WTC11 (cell line): ENCODE data around the gene DNAH11. TPM values are rescaled to one million over a fixed set of nuclear protein-coding genes. Genes with fewer than 3 reads are reported as not detected.

ENCODE experiments used
- ATAC-seq: fragments of 200-7000 bp; cut with Tn5 transposase; 2 replicates; pipeline ENCODE4 v1.10.0; 2021; ENCODE audit warnings: mild to moderate bottlenecking, moderate library complexity
- CTCF ChIA-PET: fragments of 300-600 bp; sonication (Branson Sonifier 250); formaldehyde crosslinking; loops from one replicate; lab custom pipeline; 2021; ENCODE audit warnings: antibody characterized with exemption; lab: Charles Lee
- POLR2A ChIA-PET: fragments of 350-600 bp; sonication (Branson Sonifier 250); formaldehyde crosslinking; loops from one replicate; lab custom pipeline; 2021; ENCODE audit warnings: antibody characterized with exemption; lab: Charles Lee
- DNase-seq: peaks from one replicate; pipeline ENCODE4 v3.0.0; 2021; ENCODE audit warnings: low spot score
- H3K27ac Mint-ChIP-seq: 2 replicates; pipeline ENCODE4 v1.8.0; 2021; ENCODE audit warnings: mixed read lengths
- H3K27me3 Mint-ChIP-seq: 2 replicates; pipeline ENCODE4 v1.8.0; 2021; ENCODE audit warnings: low read depth, mild to moderate bottlenecking, moderate library complexity, mixed read lengths
- H3K36me3 Mint-ChIP-seq: 2 replicates; pipeline ENCODE4 v1.8.0; 2021; ENCODE audit warnings: mixed read lengths
- H3K4me1 Mint-ChIP-seq: 2 replicates; pipeline ENCODE4 v1.8.0; 2022; ENCODE audit warnings: mixed read lengths
- H3K4me3 Mint-ChIP-seq: 2 replicates; pipeline ENCODE4 v1.8.0; 2021; ENCODE audit warnings: mild to moderate bottlenecking, moderate library complexity, mixed read lengths
- H3K9me3 Mint-ChIP-seq: 2 replicates; pipeline ENCODE4 v1.8.0; 2021; ENCODE audit warnings: mixed read lengths
- GTF2I ChIP-seq: fragments of 250-450 bp; sonication (Bioruptor Pico); conservative IDR thresholded peaks from 2 replicates; pipeline ENCODE4 v1.4.0; 2021; ENCODE audit warnings: mild to moderate bottlenecking
- IRF2 ChIP-seq: sonication (generic); formaldehyde crosslinking; IDR thresholded peaks from 2 replicates; pipeline ENCODE4 v1.8.0; 2022; ENCODE audit warnings: low read depth, missing genetic modification reagents, borderline replicate concordance
- MXD4 ChIP-seq: fragments of 250-450 bp; sonication (Bioruptor Pico); IDR thresholded peaks from 2 replicates; pipeline ENCODE4 v1.8.0; 2021; ENCODE audit warnings: mild to moderate bottlenecking, moderate library complexity, borderline replicate concordance
- NR1H2 ChIP-seq: sonication (generic); formaldehyde crosslinking; IDR thresholded peaks from 2 replicates; pipeline ENCODE4 v1.9.0; 2021; ENCODE audit warnings: mild to moderate bottlenecking, moderate library complexity, missing genetic modification reagents
- RELA ChIP-seq: sonication (generic); formaldehyde crosslinking; IDR thresholded peaks from 2 replicates; pipeline ENCODE4 v1.8.1; 2022; ENCODE audit warnings: missing genetic modification reagents, mild to moderate bottlenecking, borderline replicate concordance
- RORB ChIP-seq: fragments of 250-450 bp; sonication (Bioruptor Pico); IDR thresholded peaks from 2 replicates; pipeline ENCODE4 v1.9.0; 2021; ENCODE audit warnings: mild to moderate bottlenecking
- ZNF263 ChIP-seq: sonication (generic); formaldehyde crosslinking; IDR thresholded peaks from 2 replicates; pipeline ENCODE4 v1.8.1; 2022; ENCODE audit warnings: low read depth, mild to moderate bottlenecking, moderate library complexity, missing genetic modification reagents
- total RNA-seq: library from RNA; stranded (reverse); gene quantifications from 3 replicates; pipeline ENCODE4 v1.2.3, GENCODE V29; 2021
- TF ChIP-seq, protein P1 (sequence below): sonication (generic); formaldehyde crosslinking; IDR thresholded peaks from 2 replicates; pipeline ENCODE4 v1.8.0; 2022; ENCODE audit warnings: mild to moderate bottlenecking, missing genetic modification reagents
- TF ChIP-seq, protein P2 (sequence below): fragments of 250-450 bp; sonication (Bioruptor Pico); IDR thresholded peaks from 2 replicates; pipeline ENCODE4 v1.9.0; 2021; ENCODE audit warnings: mild to moderate bottlenecking, borderline replicate concordance
- TF ChIP-seq, protein P3 (sequence below): sonication (generic); formaldehyde crosslinking; IDR thresholded peaks from 2 replicates; pipeline ENCODE4 v1.8.1; 2023; ENCODE audit warnings: mild to moderate bottlenecking, missing genetic modification reagents, moderate library complexity
- TF ChIP-seq, protein P4 (sequence below): sonication (generic); formaldehyde crosslinking; IDR thresholded peaks from 2 replicates; pipeline ENCODE4 v1.8.1; 2023; ENCODE audit warnings: mild to moderate bottlenecking, missing genetic modification reagents, borderline replicate concordance
- TF ChIP-seq, protein P5 (sequence below): fragments of 200-600 bp; IDR thresholded peaks from 2 replicates; pipeline ENCODE4 v1.8.0; 2022; ENCODE audit warnings: antibody characterized with exemption

The DNAH11 gene
- total RNA-seq, 1 experiment from 2014 or later, result 6.4 TPM

DNA sequence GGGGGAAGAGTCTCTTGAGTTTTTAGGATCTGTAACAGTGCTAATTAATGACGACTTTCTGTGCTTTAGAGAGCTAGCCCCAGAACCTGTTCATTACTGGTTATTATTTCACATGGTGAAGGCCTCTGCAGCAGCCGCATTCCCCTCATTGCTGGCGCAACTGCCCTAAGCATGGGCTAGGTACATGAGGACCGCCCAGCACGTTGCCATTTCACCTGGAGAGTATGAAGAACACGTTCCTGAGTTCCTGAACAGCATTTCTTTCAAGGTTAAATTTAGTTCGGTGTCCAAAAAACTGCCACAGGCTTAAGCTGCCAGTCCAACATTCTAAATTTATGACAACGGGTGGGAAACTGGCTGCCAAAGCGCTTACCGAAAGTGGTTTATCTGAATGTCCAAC is 177.0 kb downstream of the DNAH11 start (continued):
- TF ChIP-seq ZNF263 (CRISPR knock-in tag), result no peak
- TF ChIP-seq IRF2 (CRISPR knock-in tag), result no peak
- TF ChIP-seq, protein P1, sequence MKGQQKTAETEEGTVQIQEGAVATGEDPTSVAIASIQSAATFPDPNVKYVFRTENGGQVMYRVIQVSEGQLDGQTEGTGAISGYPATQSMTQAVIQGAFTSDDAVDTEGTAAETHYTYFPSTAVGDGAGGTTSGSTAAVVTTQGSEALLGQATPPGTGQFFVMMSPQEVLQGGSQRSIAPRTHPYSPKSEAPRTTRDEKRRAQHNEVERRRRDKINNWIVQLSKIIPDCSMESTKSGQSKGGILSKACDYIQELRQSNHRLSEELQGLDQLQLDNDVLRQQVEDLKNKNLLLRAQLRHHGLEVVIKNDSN (CRISPR knock-in tag), result no peak
- TF ChIP-seq, protein P2, sequence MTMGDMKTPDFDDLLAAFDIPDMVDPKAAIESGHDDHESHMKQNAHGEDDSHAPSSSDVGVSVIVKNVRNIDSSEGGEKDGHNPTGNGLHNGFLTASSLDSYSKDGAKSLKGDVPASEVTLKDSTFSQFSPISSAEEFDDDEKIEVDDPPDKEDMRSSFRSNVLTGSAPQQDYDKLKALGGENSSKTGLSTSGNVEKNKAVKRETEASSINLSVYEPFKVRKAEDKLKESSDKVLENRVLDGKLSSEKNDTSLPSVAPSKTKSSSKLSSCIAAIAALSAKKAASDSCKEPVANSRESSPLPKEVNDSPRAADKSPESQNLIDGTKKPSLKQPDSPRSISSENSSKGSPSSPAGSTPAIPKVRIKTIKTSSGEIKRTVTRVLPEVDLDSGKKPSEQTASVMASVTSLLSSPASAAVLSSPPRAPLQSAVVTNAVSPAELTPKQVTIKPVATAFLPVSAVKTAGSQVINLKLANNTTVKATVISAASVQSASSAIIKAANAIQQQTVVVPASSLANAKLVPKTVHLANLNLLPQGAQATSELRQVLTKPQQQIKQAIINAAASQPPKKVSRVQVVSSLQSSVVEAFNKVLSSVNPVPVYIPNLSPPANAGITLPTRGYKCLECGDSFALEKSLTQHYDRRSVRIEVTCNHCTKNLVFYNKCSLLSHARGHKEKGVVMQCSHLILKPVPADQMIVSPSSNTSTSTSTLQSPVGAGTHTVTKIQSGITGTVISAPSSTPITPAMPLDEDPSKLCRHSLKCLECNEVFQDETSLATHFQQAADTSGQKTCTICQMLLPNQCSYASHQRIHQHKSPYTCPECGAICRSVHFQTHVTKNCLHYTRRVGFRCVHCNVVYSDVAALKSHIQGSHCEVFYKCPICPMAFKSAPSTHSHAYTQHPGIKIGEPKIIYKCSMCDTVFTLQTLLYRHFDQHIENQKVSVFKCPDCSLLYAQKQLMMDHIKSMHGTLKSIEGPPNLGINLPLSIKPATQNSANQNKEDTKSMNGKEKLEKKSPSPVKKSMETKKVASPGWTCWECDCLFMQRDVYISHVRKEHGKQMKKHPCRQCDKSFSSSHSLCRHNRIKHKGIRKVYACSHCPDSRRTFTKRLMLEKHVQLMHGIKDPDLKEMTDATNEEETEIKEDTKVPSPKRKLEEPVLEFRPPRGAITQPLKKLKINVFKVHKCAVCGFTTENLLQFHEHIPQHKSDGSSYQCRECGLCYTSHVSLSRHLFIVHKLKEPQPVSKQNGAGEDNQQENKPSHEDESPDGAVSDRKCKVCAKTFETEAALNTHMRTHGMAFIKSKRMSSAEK (CRISPR knock-in tag), result no peak
- TF ChIP-seq RORB, result no peak
- TF ChIP-seq, protein P3, sequence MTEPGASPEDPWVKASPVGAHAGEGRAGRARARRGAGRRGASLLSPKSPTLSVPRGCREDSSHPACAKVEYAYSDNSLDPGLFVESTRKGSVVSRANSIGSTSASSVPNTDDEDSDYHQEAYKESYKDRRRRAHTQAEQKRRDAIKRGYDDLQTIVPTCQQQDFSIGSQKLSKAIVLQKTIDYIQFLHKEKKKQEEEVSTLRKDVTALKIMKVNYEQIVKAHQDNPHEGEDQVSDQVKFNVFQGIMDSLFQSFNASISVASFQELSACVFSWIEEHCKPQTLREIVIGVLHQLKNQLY (CRISPR knock-in tag), result no peak

DNA sequence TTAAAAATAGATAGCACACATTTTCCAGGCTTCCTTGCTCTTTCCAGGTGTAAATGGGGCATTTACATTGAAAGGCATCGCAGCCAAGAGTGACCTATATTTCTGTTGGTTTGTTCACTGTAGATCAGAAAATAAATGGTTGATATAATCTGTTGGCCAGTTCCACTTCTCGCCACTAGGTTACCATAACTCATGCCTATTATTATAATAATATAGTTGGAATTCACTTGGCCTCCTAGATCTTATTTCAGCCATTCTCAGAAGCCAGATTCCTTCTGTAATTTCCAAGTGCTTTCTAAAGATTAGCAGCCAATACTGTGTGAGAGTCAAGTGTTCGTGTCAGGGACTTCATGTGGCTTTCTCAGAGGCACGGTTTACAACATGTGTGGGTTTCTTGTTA is 179.5 kb downstream of the DNAH11 start:
- Mint-ChIP-seq H3K4me3 (no peak overlapping the region), H3K9me3 (peaks cover 1% of the 10 kb centered on the region), H3K27ac (no peak overlapping the region), H3K36me3 (no peaks in the 10 kb centered on the region), H3K27me3 (no peaks in the 10 kb centered on the region), H3K4me1 (no peaks in the 10 kb centered on the region)
- no peak for TF ChIP-seq MXD4
- TF ChIP-seq RELA (CRISPR knock-in tag), result no peak
- TF ChIP-seq, protein P4, sequence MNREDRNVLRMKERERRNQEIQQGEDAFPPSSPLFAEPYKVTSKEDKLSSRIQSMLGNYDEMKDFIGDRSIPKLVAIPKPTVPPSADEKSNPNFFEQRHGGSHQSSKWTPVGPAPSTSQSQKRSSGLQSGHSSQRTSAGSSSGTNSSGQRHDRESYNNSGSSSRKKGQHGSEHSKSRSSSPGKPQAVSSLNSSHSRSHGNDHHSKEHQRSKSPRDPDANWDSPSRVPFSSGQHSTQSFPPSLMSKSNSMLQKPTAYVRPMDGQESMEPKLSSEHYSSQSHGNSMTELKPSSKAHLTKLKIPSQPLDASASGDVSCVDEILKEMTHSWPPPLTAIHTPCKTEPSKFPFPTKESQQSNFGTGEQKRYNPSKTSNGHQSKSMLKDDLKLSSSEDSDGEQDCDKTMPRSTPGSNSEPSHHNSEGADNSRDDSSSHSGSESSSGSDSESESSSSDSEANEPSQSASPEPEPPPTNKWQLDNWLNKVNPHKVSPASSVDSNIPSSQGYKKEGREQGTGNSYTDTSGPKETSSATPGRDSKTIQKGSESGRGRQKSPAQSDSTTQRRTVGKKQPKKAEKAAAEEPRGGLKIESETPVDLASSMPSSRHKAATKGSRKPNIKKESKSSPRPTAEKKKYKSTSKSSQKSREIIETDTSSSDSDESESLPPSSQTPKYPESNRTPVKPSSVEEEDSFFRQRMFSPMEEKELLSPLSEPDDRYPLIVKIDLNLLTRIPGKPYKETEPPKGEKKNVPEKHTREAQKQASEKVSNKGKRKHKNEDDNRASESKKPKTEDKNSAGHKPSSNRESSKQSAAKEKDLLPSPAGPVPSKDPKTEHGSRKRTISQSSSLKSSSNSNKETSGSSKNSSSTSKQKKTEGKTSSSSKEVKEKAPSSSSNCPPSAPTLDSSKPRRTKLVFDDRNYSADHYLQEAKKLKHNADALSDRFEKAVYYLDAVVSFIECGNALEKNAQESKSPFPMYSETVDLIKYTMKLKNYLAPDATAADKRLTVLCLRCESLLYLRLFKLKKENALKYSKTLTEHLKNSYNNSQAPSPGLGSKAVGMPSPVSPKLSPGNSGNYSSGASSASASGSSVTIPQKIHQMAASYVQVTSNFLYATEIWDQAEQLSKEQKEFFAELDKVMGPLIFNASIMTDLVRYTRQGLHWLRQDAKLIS (CRISPR knock-in tag), result no peak
- no peak for TF ChIP-seq GTF2I (CRISPR knock-in tag)
- TF ChIP-seq ZNF263 (CRISPR knock-in tag), result no peak
- TF ChIP-seq, protein P5, sequence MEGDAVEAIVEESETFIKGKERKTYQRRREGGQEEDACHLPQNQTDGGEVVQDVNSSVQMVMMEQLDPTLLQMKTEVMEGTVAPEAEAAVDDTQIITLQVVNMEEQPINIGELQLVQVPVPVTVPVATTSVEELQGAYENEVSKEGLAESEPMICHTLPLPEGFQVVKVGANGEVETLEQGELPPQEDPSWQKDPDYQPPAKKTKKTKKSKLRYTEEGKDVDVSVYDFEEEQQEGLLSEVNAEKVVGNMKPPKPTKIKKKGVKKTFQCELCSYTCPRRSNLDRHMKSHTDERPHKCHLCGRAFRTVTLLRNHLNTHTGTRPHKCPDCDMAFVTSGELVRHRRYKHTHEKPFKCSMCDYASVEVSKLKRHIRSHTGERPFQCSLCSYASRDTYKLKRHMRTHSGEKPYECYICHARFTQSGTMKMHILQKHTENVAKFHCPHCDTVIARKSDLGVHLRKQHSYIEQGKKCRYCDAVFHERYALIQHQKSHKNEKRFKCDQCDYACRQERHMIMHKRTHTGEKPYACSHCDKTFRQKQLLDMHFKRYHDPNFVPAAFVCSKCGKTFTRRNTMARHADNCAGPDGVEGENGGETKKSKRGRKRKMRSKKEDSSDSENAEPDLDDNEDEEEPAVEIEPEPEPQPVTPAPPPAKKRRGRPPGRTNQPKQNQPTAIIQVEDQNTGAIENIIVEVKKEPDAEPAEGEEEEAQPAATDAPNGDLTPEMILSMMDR, result peak; percentile 33; the same call in 1 of the 2 replicates
- POLR2A ChIA-PET, result no interaction called here
- no peak for DNase-seq
- CTCF ChIA-PET, result interaction anchor here (0.9 kb wide), 1 partner anchor 31 kb away, joined by 3 read pairs; no protein-coding TSS in a partner anchor
- no peak for ATAC-seq

DNA sequence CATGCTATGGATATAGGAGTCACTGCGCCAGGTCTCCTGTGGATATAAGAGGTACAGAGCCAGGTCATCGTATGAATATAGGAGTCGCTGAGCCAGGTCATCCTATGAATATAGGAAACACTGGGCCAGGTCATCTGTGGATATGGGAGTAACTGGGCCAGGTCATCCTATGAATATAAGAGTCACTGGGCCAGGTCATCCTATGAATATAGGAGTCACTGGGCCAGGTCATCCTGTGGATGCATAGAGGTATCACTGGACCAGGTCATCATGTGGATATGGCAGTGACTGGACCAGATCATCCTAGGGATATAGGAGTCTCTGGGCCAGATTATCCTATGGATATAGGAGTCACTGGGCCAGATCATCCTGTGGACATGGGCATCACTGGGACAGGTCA is 181.7 kb downstream of the DNAH11 start:
- DNase-seq (no peak), ATAC-seq (no peak)
- peaks cover 6% of the 10 kb centered on the region for H3K9me3 Mint-ChIP-seq
- H3K27ac Mint-ChIP-seq, result no peak overlapping the region
- POLR2A ChIA-PET, result no interaction called here
- no peaks in the 10 kb centered on the region for H3K27me3 Mint-ChIP-seq
- no peak for TF ChIP-seq NR1H2 (CRISPR knock-in tag)
- no peaks in the 10 kb centered on the region for H3K4me1 Mint-ChIP-seq
- CTCF ChIA-PET, result no interaction called here
- H3K36me3 Mint-ChIP-seq, result no peaks in the 10 kb centered on the region
- no peak overlapping the region for H3K4me3 Mint-ChIP-seq
